ENCODE results near the gene AVPI1. TPM values are rescaled to one million over a fixed set of nuclear protein-coding genes. Genes with fewer than 3 reads are reported as not detected.
A peak's percentile ranks its signal among the peaks of the same experiment; 100 is the strongest.

The AVPI1 gene
- total and polyA plus RNA-seq, 2 of the 13 experiments (the other 11 are each of a cell fraction or from before 2014, with no cell fraction given) = 39.8 to 61.2 TPM

GRCh38 chr10:97632949-97633884 lies 53.8 kb downstream of the AVPI1 start, which contains the start of gene MORN4 (continued):
- TF ChIP-seq, protein P1, sequence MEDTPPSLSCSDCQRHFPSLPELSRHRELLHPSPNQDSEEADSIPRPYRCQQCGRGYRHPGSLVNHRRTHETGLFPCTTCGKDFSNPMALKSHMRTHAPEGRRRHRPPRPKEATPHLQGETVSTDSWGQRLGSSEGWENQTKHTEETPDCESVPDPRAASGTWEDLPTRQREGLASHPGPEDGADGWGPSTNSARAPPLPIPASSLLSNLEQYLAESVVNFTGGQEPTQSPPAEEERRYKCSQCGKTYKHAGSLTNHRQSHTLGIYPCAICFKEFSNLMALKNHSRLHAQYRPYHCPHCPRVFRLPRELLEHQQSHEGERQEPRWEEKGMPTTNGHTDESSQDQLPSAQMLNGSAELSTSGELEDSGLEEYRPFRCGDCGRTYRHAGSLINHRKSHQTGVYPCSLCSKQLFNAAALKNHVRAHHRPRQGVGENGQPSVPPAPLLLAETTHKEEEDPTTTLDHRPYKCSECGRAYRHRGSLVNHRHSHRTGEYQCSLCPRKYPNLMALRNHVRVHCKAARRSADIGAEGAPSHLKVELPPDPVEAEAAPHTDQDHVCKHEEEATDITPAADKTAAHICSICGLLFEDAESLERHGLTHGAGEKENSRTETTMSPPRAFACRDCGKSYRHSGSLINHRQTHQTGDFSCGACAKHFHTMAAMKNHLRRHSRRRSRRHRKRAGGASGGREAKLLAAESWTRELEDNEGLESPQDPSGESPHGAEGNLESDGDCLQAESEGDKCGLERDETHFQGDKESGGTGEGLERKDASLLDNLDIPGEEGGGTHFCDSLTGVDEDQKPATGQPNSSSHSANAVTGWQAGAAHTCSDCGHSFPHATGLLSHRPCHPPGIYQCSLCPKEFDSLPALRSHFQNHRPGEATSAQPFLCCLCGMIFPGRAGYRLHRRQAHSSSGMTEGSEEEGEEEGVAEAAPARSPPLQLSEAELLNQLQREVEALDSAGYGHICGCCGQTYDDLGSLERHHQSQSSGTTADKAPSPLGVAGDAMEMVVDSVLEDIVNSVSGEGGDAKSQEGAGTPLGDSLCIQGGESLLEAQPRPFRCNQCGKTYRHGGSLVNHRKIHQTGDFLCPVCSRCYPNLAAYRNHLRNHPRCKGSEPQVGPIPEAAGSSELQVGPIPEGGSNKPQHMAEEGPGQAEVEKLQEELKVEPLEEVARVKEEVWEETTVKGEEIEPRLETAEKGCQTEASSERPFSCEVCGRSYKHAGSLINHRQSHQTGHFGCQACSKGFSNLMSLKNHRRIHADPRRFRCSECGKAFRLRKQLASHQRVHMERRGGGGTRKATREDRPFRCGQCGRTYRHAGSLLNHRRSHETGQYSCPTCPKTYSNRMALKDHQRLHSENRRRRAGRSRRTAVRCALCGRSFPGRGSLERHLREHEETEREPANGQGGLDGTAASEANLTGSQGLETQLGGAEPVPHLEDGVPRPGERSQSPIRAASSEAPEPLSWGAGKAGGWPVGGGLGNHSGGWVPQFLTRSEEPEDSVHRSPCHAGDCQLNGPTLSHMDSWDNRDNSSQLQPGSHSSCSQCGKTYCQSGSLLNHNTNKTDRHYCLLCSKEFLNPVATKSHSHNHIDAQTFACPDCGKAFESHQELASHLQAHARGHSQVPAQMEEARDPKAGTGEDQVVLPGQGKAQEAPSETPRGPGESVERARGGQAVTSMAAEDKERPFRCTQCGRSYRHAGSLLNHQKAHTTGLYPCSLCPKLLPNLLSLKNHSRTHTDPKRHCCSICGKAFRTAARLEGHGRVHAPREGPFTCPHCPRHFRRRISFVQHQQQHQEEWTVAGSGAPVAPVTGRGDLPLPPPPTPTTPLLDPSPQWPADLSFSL (CRISPR knock-in tag; IDR thresholded peaks at IDR 0.05) = no peak
- TF ChIP-seq PLRG1 (conservative IDR thresholded peaks at IDR 0.05) (no peak), FOXK2 (IDR thresholded peaks at IDR 0.05) (peak; percentile 18; the same call in 1 of the 2 replicates), CREM (IDR thresholded peaks at IDR 0.05) (peak; percentile 55; the same call in 1 of the 2 replicates), CREM (CRISPR knock-in tag; IDR thresholded peaks at IDR 0.05) (no peak), E2F2 (CRISPR knock-in tag; IDR thresholded peaks at IDR 0.05; ENCODE audit: borderline replicate concordance) (no peak), ZNF260 (CRISPR knock-in tag; IDR thresholded peaks at IDR 0.05; ENCODE audit: borderline replicate concordance, low read depth) (no peak), HDAC1 (CRISPR knock-in tag; IDR thresholded peaks at IDR 0.05) (peak; percentile 73), ZIK1 (CRISPR knock-in tag; IDR thresholded peaks at IDR 0.05; ENCODE audit: borderline replicate concordance, low read depth) (no peak), YEATS4 (CRISPR knock-in tag; IDR thresholded peaks at IDR 0.05; ENCODE audit: borderline replicate concordance) (0 out of 2 replicates have a peak, but pooled peaks have one; percentile 42), ZNF788 (CRISPR knock-in tag; IDR thresholded peaks at IDR 0.05; ENCODE audit: borderline replicate concordance) (peak; percentile 56; the same call in 1 of the 2 replicates), ZNF335 (CRISPR knock-in tag; IDR thresholded peaks at IDR 0.05) (no peak), ASH2L (IDR thresholded peaks at IDR 0.05; ENCODE audit: insufficient read length, low read depth, low read length) (peak; percentile 58)
- TF ChIP-seq, protein P2, sequence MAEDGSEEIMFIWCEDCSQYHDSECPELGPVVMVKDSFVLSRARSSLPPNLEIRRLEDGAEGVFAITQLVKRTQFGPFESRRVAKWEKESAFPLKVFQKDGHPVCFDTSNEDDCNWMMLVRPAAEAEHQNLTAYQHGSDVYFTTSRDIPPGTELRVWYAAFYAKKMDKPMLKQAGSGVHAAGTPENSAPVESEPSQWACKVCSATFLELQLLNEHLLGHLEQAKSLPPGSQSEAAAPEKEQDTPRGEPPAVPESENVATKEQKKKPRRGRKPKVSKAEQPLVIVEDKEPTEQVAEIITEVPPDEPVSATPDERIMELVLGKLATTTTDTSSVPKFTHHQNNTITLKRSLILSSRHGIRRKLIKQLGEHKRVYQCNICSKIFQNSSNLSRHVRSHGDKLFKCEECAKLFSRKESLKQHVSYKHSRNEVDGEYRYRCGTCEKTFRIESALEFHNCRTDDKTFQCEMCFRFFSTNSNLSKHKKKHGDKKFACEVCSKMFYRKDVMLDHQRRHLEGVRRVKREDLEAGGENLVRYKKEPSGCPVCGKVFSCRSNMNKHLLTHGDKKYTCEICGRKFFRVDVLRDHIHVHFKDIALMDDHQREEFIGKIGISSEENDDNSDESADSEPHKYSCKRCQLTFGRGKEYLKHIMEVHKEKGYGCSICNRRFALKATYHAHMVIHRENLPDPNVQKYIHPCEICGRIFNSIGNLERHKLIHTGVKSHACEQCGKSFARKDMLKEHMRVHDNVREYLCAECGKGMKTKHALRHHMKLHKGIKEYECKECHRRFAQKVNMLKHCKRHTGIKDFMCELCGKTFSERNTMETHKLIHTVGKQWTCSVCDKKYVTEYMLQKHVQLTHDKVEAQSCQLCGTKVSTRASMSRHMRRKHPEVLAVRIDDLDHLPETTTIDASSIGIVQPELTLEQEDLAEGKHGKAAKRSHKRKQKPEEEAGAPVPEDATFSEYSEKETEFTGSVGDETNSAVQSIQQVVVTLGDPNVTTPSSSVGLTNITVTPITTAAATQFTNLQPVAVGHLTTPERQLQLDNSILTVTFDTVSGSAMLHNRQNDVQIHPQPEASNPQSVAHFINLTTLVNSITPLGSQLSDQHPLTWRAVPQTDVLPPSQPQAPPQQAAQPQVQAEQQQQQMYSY (CRISPR knock-in tag; IDR thresholded peaks at IDR 0.05) = no peak
- TF ChIP-seq, protein P3, sequence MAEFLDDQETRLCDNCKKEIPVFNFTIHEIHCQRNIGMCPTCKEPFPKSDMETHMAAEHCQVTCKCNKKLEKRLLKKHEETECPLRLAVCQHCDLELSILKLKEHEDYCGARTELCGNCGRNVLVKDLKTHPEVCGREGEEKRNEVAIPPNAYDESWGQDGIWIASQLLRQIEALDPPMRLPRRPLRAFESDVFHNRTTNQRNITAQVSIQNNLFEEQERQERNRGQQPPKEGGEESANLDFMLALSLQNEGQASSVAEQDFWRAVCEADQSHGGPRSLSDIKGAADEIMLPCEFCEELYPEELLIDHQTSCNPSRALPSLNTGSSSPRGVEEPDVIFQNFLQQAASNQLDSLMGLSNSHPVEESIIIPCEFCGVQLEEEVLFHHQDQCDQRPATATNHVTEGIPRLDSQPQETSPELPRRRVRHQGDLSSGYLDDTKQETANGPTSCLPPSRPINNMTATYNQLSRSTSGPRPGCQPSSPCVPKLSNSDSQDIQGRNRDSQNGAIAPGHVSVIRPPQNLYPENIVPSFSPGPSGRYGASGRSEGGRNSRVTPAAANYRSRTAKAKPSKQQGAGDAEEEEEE (CRISPR knock-in tag; IDR thresholded peaks at IDR 0.05; ENCODE audit: borderline replicate concordance) = no peak

All from HepG2 (cell line).